Activated T-cell treated with anti-CD3 and anti-CD28 coated beads, Interleukin-2, amount 50 U/mL, for 24 hours (primary cell): ENCODE measurements around the gene HPSE2.
"Not testable (repeated sequence)": the region's sequence is repeated elsewhere in the genome, so short reads cannot be mapped to it uniquely, and the experiment has no call there.

Source experiments
- DNase-seq: peaks from one replicate; pipeline ENCODE4 v3.0.0-alpha.2; 2020
- H3K27ac Mint-ChIP-seq: 2 replicates; pipeline ENCODE4 v1.8.0; 2020; ENCODE audit warnings: mild to moderate bottlenecking, mixed read lengths
- H3K27me3 Mint-ChIP-seq: 2 replicates; pipeline ENCODE4 v1.8.0; 2020; ENCODE audit warnings: mixed read lengths
- H3K36me3 Mint-ChIP-seq: 2 replicates; pipeline ENCODE4 v1.8.0; 2020; ENCODE audit warnings: low read depth, mixed read lengths
- H3K4me1 Mint-ChIP-seq: 2 replicates; pipeline ENCODE4 v1.8.0; 2020; ENCODE audit warnings: low read depth, mixed read lengths
- H3K4me3 Mint-ChIP-seq: 2 replicates; pipeline ENCODE4 v1.8.0; 2020; ENCODE audit warnings: mild to moderate bottlenecking, moderate library complexity, mixed read lengths
- H3K9me3 Mint-ChIP-seq: 2 replicates; pipeline ENCODE4 v1.8.0; 2020; ENCODE audit warnings: mixed read lengths

The HPSE2 gene

DNA sequence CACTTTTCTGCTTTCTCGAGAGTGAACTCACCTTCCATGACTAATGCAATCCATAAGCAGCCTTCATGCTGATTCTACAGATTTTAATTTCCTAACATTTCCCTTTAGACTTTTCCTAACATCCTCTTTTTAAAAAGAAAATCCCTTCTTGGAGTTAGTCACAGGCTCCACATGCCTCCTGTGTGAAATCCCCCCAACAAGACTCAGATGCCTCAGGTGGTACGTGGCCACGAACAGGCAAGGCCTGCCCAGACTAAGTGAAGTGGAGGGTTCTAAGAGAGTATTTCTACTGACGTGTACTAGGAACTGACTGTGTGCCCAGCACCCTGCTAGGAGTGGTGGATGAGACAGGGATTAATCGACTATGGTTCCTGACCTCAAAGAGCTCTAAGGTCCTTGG is 663.1 kb downstream of the HPSE2 start:
- no peak for DNase-seq
- no peaks in the 10 kb centered on the region for H3K36me3 Mint-ChIP-seq
- peaks cover 15% of the 10 kb centered on the region for H3K27me3 Mint-ChIP-seq
- H3K27ac Mint-ChIP-seq = no peak overlapping the region
- H3K4me3 Mint-ChIP-seq = no peak overlapping the region
- H3K4me1 Mint-ChIP-seq = no peaks in the 10 kb centered on the region
- H3K9me3 Mint-ChIP-seq = no peaks in the 10 kb centered on the region

DNA sequence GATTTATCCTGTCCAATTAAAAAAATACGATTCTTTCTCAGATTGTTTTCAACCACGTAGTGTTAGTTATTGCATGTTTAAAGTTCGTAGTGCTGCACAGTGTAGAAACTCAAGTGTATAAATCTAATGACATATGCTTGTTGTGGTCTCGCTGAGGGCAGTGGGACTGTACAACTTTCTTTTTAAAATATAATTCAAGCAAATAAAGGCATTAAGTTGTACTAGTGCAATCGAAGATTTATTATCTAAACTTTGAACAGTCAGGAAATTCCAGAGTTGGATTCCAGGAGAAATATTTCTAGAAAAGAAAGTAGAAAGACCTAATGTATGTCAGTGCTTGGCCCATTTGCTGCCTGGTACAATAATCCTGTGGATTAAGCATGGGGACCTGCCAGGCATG is 664.8 kb downstream of the HPSE2 start:
- Mint-ChIP-seq H3K27me3 (peaks cover 6% of the 10 kb centered on the region), H3K27ac (no peak overlapping the region), H3K4me3 (no peak overlapping the region), H3K36me3 (no peaks in the 10 kb centered on the region), H3K4me1 (no peaks in the 10 kb centered on the region), H3K9me3 (no peaks in the 10 kb centered on the region)
- DNase-seq = no peak

DNA sequence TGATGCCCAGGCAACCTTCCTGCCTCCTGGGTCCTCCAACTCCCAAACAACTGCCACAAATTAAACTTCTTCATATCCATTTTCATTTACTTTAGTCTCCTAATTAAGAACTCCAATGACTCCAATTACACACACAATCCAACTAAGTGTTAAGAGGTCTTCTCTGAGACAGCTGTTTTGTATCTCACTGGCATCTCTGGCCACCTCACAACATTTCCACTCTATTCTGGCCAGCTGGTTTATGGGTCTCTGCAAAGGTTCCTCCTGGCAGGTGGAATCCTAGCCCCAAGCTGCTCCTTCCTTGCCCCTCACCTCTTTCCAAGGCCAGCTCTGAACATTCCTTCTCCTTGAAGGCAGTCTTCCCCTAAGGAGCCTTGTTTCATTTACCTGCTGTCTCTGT is 665.8 kb downstream of the HPSE2 start:
- Mint-ChIP-seq H3K27me3 (peaks cover 7% of the 10 kb centered on the region), H3K9me3 (no peaks in the 10 kb centered on the region), H3K27ac (no peak overlapping the region), H3K4me3 (no peak overlapping the region), H3K36me3 (no peaks in the 10 kb centered on the region), H3K4me1 (no peaks in the 10 kb centered on the region)
- no peak for DNase-seq

DNA sequence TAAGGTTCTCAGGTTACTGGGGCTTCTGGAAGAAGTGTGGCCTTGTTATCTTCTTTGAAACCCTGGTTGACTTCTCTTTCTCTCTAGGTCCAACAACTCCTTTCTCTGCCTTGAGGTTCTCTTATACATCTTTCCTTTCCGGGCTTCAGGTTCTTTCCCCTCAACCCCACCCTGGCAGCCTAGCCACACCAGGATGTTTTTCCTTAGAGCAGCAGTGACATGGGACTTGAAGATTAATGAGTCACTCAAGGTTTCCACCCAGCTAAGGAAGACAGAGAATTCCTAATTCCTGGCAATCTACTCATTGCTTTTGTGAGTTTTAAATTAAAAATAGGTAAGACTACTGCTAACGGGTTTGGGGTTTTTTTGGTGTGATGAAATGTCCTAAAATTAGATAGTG is 667.1 kb downstream of the HPSE2 start:
- DNase-seq = no peak
- Mint-ChIP-seq H3K27ac (no peak overlapping the region), H3K9me3 (no peaks in the 10 kb centered on the region), H3K27me3 (peaks cover 7% of the 10 kb centered on the region), H3K4me3 (no peak overlapping the region), H3K36me3 (no peaks in the 10 kb centered on the region), H3K4me1 (no peaks in the 10 kb centered on the region)

DNA sequence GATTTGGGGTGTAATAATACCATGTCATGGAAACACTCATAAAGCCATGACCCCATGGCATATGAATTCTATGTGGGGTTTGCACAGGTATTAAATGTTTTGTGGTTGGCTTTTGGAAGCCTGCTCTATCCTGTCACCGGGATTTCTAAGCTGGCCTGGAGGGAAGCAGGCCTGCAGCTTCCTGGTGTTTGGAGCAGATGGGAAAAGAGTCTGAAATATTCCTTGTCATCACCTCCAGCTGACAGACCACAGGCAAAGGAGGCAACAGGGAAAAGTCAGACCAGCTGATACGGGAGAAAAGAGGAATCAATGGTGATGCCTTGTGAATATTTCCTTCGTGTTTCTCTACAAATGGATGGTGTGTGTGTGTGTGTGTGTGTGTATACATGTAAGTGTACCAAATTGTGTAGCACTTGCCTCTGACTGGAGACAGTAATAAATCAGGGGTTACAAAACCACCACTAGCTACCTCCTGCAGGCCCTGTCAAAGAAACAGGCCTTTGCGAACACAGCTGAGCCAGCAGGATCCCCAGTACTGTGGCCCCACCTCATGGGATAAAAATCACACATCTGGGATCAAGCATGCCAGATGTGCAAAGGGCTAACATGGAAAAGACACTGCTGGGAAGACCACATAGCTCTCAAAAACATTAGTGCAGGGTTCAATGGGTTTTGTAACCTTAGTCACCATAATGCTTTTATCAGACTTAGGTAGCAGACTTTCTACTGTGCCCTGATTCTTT is 668.1 kb downstream of the HPSE2 start:
- no peaks in the 10 kb centered on the region for H3K36me3 Mint-ChIP-seq
- peaks cover 7% of the 10 kb centered on the region for H3K27me3 Mint-ChIP-seq
- H3K9me3 Mint-ChIP-seq = no peaks in the 10 kb centered on the region
- no peak for DNase-seq
- H3K4me3 Mint-ChIP-seq = no peak overlapping the region
- H3K27ac Mint-ChIP-seq = no peak overlapping the region
- no peaks in the 10 kb centered on the region for H3K4me1 Mint-ChIP-seq

DNA sequence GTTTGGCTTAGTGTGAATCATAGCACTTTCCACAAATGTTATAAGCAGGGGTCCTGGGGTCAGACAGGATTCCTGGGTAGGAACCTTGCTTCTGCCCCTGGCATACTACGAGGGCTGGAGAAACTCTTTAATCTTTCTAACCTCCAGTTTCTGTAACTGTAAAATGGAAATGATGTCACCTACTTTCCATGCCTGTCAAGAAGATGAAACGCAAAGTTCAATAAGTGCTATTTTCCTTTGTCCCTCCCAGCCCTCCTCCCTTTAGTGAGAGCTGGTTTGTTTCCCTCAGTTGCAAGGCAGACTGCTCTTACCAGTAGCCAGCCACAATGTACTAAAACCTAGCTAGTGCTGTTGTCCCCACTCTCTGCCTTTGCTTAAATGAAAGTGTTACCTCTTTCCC is 671.8 kb downstream of the HPSE2 start:
- Mint-ChIP-seq H3K4me3 (no peak overlapping the region), H3K27ac (no peak overlapping the region), H3K4me1 (no peaks in the 10 kb centered on the region), H3K36me3 (no peaks in the 10 kb centered on the region), H3K9me3 (no peaks in the 10 kb centered on the region), H3K27me3 (peaks cover 4% of the 10 kb centered on the region)
- no peak for DNase-seq

DNA sequence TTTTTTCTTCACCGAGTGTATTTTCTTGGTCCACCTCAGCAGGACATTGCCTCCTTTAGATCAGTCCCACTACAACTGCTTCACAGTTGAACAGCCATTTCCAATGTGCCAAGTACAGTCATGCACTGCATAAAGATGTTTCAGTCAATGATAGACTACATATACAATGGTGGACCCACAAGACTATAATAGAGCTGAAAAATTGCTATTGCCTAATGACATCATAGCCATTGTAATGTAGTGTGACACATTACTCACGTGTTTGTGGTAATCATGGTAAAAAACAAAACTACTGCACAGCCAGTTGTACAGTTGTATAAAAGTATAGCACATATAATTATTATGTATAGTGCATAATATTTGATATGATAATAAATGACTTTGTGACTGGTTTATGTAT is 675.1 kb downstream of the HPSE2 start:
- H3K9me3 Mint-ChIP-seq = no peaks in the 10 kb centered on the region
- H3K36me3 Mint-ChIP-seq = no peaks in the 10 kb centered on the region
- no peak overlapping the region for H3K4me3 Mint-ChIP-seq
- no peak for DNase-seq
- H3K4me1 Mint-ChIP-seq = no peaks in the 10 kb centered on the region
- H3K27me3 Mint-ChIP-seq = peaks cover 14% of the 10 kb centered on the region
- no peak overlapping the region for H3K27ac Mint-ChIP-seq

DNA sequence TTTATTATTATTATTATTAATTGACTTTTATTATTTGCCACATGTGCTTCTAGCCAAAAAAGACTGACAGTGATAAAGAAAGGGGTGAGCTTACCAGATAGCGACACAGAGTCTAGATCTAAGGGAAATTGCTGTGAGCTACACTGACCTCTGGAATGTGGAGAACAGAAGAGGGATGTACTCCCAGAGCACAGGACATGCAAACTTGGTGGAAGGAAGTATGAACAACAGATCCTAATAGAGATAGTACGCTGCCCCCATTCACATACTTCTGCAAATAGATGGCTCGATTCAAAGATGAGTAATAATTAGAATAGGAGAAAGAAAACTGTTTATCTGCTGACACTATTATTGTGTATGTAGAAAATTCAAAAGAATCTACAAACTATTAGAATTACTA is 679.6 kb downstream of the HPSE2 start:
- H3K4me1 Mint-ChIP-seq = no peaks in the 10 kb centered on the region
- no peak for DNase-seq
- H3K27me3 Mint-ChIP-seq = peaks cover 13% of the 10 kb centered on the region
- no peaks in the 10 kb centered on the region for H3K36me3 Mint-ChIP-seq
- no peak overlapping the region for H3K27ac Mint-ChIP-seq
- no peak overlapping the region for H3K4me3 Mint-ChIP-seq
- no peaks in the 10 kb centered on the region for H3K9me3 Mint-ChIP-seq

DNA sequence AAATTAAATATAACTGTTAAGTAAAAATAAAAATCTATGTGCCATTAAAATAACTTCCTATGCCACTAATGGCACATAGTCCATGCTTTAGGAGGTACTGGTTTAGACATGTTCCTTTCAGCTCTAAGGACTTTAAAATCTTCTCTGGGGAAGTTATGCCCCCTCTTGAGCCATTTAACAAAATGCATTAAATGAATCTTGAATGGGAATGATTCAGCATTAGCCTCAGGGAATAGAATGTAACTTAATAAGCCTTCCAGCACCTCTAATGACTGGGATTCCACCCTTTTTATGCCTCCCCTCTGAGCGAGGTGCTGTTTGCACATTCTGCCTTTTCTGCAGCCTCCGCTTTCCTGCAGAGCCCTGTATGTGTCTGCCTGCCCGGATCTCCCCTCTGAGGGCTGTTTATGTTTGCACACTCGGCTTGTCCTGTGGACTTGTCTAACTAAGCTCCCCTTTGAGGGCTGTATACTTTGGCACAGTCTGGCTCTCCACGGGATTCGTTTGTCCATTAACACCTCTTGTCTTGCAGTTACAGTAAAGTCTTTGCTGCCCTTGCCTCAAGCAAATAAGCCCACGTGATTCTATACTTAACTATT is 680.5 kb downstream of the HPSE2 start:
- Mint-ChIP-seq H3K27me3 (peaks cover 13% of the 10 kb centered on the region), H3K4me3 (no peak overlapping the region), H3K36me3 (no peaks in the 10 kb centered on the region), H3K4me1 (no peaks in the 10 kb centered on the region), H3K27ac (no peak overlapping the region), H3K9me3 (no peaks in the 10 kb centered on the region)
- no peak for DNase-seq

DNA sequence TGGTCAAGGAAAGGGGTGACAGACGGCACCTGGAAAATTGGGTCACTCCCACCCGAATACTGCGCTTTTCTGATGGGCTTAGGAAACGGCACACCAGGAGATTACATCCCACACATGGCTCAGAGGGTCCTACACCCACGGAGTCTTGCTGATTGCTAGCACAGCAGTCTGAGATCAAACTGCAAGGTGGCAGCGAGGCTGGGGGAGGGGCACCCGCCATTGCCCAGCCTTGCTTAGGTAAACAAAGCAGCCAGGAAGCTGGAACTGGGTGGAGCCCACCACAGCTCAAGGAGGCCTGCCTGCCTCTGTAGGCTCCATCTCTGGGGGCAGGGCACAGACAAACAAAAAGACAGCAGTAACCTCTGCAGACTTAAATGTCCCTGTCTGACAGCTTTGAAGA is 694.1 kb downstream of the HPSE2 start:
- not testable (repeated sequence) for H3K36me3 Mint-ChIP-seq, H3K4me1 Mint-ChIP-seq, DNase-seq, H3K27ac Mint-ChIP-seq, H3K4me3 Mint-ChIP-seq, H3K9me3 Mint-ChIP-seq
- H3K27me3 Mint-ChIP-seq = peaks cover 19% of the 10 kb centered on the region

DNA sequence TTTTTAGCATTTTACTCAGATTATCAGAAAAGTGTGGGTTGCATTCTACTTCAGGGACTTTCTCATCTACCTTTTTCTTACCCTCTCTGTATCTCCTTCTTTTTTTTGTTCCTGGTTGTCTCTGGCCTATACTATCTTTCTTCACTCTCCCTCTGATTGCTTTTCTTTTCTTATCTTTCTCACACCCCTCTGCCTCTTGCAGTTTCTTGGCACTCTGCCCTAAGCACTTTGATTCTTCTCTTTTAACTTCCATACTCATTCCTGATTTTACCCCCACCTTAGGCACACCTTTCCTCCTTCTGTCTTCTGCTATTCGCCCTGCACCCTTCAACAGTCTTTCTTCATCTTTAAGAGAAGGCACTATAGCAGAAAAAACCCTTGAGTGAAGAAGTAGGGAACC is 696.1 kb downstream of the HPSE2 start:
- no peaks in the 10 kb centered on the region for H3K4me1 Mint-ChIP-seq
- peaks cover 21% of the 10 kb centered on the region for H3K27me3 Mint-ChIP-seq
- H3K27ac Mint-ChIP-seq = no peak overlapping the region
- no peak overlapping the region for H3K4me3 Mint-ChIP-seq
- H3K36me3 Mint-ChIP-seq = no peaks in the 10 kb centered on the region
- no peak for DNase-seq
- peaks cover 3% of the 10 kb centered on the region for H3K9me3 Mint-ChIP-seq

DNA sequence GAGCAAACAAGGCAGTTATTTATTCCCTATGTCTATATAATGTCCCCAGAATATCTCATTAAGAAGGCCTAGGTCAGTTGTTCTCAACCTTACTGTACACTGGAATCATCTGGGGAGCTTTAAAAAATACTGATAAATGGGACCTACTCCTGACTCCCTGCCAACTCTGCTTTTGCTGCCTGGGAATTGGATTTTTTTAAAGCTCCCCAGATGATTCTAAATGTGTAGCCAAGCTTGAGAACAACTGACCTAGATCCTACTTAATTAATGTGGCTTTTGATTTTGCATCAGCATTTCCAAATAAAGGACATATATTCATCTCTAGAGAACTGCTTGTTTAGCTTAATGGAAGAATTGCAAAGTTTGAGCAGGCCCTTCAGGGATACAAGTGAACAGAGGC is 697.2 kb downstream of the HPSE2 start:
- H3K27ac Mint-ChIP-seq = no peak overlapping the region
- no peaks in the 10 kb centered on the region for H3K36me3 Mint-ChIP-seq
- peaks cover 25% of the 10 kb centered on the region for H3K27me3 Mint-ChIP-seq
- no peaks in the 10 kb centered on the region for H3K9me3 Mint-ChIP-seq
- H3K4me1 Mint-ChIP-seq = no peaks in the 10 kb centered on the region
- H3K4me3 Mint-ChIP-seq = no peak overlapping the region
- no peak for DNase-seq

DNA sequence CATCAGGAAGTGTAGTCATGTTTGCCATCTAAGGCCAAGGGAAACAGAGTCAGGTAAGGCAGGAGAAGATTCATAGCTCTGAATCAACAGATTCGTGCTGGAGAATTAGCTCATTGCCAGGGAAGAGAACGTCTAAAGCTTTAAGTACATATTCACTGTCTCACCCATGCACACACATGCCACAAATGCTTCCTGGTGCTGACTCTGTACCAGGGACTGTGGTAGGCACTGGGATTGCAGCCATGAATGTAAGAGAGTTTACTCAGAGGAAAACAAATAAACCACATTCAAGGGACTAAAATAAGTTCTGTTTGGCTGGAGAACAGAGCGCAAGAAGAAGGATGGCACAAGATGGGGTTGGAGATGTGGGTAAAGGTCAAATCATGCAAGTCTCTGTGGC is 699.1 kb downstream of the HPSE2 start:
- DNase-seq = no peak
- Mint-ChIP-seq H3K9me3 (no peaks in the 10 kb centered on the region), H3K4me3 (no peak overlapping the region), H3K36me3 (no peaks in the 10 kb centered on the region), H3K4me1 (no peaks in the 10 kb centered on the region), H3K27ac (no peak overlapping the region), H3K27me3 (peaks cover 25% of the 10 kb centered on the region)

DNA sequence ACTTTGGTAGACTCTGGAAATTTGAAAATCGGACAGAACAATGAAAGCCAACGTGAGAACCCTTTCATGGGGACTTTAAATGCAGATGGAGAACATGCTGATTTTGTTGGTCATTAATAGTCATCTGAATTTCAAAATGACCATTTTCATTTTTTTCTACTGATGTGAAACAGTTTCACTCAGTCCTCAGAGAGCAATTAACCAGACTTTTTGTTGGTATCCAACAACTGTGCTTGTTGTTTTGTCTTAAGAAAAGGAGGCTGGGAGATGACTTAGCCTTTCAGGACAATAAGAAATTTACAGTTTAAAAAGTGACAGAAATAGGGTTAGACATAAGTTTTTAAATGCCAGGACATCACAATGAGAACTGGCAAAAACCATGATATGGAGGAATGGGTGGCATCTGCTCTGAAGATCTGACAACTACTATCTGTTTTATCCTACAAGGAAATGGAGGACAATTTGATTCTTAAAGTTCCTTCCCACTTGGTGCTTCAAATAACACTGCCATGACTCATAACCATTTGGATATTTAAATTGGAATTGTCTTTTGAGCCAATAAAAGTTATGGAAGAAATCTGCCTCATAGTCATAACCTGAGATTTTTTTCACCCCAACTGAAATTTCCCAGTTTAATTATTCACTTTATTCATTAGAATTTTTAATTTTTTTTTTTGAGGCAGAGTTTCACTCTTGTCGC is 701.8 kb downstream of the HPSE2 start:
- no peaks in the 10 kb centered on the region for H3K4me1 Mint-ChIP-seq
- H3K27me3 Mint-ChIP-seq = peaks cover 13% of the 10 kb centered on the region
- no peak overlapping the region for H3K27ac Mint-ChIP-seq
- no peak overlapping the region for H3K4me3 Mint-ChIP-seq
- no peaks in the 10 kb centered on the region for H3K9me3 Mint-ChIP-seq
- no peaks in the 10 kb centered on the region for H3K36me3 Mint-ChIP-seq
- DNase-seq = no peak

DNA sequence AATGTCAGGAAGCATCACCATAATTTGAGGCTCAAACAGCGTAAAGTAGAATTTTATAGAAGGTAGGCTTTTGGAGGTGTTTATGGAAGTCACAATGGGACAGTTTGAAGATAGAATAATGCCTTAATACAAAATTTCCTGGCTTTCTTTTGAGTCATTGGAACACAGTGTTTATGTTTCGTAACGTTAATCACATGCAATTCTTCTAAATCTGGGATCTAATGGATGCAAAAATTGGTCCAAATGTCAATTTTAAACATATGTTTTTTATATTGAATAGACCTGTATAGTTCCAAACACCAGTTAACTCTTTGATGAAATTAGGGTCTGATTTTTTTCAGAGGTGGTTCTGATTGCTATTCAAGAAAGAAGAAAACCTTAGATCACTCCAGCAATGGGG is 702.4 kb downstream of the HPSE2 start:
- Mint-ChIP-seq H3K36me3 (no peaks in the 10 kb centered on the region), H3K9me3 (no peaks in the 10 kb centered on the region), H3K27ac (no peak overlapping the region), H3K4me1 (no peaks in the 10 kb centered on the region), H3K4me3 (no peak overlapping the region), H3K27me3 (peaks cover 15% of the 10 kb centered on the region)
- no peak for DNase-seq
